Activated CD8-positive, alpha-beta T cell treated with anti-CD3 and anti-CD28 coated beads for 36 hours (primary cell): ENCODE results near the gene PRMT7. TPM values are rescaled to one million over a fixed set of nuclear protein-coding genes. Genes with fewer than 3 reads are reported as not detected.

ENCODE experiments used
- ATAC-seq: fragments of 200-7000 bp; cut with Tn5 transposase; one replicate; pipeline ENCODE4 v1.10.0; 2021; ENCODE audit warnings: mild to moderate bottlenecking, moderate library complexity
- CTCF ChIA-PET: fragments of 350-600 bp; sonication (Branson Sonifier 250); formaldehyde crosslinking; loops from one replicate; lab custom pipeline; 2021; ENCODE audit warnings: antibody characterized with exemption; lab: Charles Lee
- POLR2A ChIA-PET: fragments of 350-600 bp; sonication (Branson Sonifier 250); formaldehyde crosslinking; loops from one replicate; lab custom pipeline; 2021; ENCODE audit warnings: antibody characterized with exemption; lab: Charles Lee
- DNase-seq: peaks from one replicate; pipeline ENCODE4 v3.0.0-alpha.2; 2020
- H3K27ac Mint-ChIP-seq: one replicate; pipeline ENCODE4 v1.8.0; 2021; ENCODE audit warnings: mild to moderate bottlenecking, mixed read lengths
- H3K27me3 Mint-ChIP-seq: one replicate; pipeline ENCODE4 v1.8.0; 2021; ENCODE audit warnings: mixed read lengths
- H3K36me3 Mint-ChIP-seq: one replicate; pipeline ENCODE4 v1.8.0; 2021; ENCODE audit warnings: low read depth, mixed read lengths
- H3K4me1 Mint-ChIP-seq: one replicate; pipeline ENCODE4 v1.8.0; 2021; ENCODE audit warnings: low read depth, mixed read lengths
- H3K4me3 Mint-ChIP-seq: one replicate; pipeline ENCODE4 v1.8.0; 2021; ENCODE audit warnings: mild to moderate bottlenecking, moderate library complexity, mixed read lengths
- H3K9me3 Mint-ChIP-seq: one replicate; pipeline ENCODE4 v1.8.0; 2021; ENCODE audit warnings: mixed read lengths
- intact Hi-C: fragments of 100-400 bp; cut with micrococcal nuclease; formaldehyde crosslinking; loops from one replicate; pipeline ENCODE4 v1.10.0; 2022
- total RNA-seq, 2 experiments: library from RNA; stranded (reverse); gene quantifications; one replicate each; pipeline ENCODE4 v1.2.3, GENCODE V29; 2021
- TF ChIP-seq, protein P1 (sequence below): fragments of 200-600 bp; IDR thresholded peaks from one replicate; pipeline ENCODE4 v1.8.0; 2022; ENCODE audit warnings: antibody characterized with exemption, mild to moderate bottlenecking

The PRMT7 gene
- total RNA-seq, 2 experiments from 2014 or later = 67.4 to 78.4 TPM

DNA sequence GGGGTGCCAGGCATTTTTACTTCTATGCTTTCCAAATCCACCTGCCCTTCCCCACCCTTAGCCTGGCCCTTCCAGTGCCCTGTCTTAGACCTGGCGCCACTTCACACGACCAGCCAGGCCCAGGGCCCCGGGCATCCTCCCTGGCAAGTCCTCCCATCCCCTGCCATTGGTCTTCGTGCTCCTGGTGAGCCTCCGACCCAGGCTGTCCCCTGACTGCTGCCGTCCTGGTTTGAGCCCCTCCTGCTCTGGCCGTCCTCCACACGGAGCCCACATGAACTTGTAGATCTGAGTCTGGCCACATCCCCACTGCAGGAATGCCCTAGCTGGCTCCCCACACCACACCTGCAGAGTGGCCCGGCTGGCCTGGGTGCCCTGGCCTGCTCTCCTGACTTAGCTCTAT lies 44.0 kb downstream of the PRMT7 start:
- Mint-ChIP-seq H3K4me3 (no peak overlapping the region), H3K4me1 (peaks cover 34% of the 10 kb centered on the region), H3K36me3 (peaks cover 66% of the 10 kb centered on the region), H3K27me3 (no peaks in the 10 kb centered on the region), H3K27ac (no peak overlapping the region), H3K9me3 (no peaks in the 10 kb centered on the region)
- ChIA-PET CTCF (interaction anchor here (1.2 to 5.3 kb wide), 7 partner anchors 10 to 166 kb away, joined by 3 to 28 read pairs (median 7); partner anchors contain the start of gene SLC7A6), POLR2A (interaction anchor here (1.8 kb wide), 1 partner anchor 43 kb away, joined by 4 read pairs; no protein-coding TSS in a partner anchor)
- intact Hi-C loops = no loop called here
- ATAC-seq (no peak), DNase-seq (no peak)
- TF ChIP-seq, protein P1, sequence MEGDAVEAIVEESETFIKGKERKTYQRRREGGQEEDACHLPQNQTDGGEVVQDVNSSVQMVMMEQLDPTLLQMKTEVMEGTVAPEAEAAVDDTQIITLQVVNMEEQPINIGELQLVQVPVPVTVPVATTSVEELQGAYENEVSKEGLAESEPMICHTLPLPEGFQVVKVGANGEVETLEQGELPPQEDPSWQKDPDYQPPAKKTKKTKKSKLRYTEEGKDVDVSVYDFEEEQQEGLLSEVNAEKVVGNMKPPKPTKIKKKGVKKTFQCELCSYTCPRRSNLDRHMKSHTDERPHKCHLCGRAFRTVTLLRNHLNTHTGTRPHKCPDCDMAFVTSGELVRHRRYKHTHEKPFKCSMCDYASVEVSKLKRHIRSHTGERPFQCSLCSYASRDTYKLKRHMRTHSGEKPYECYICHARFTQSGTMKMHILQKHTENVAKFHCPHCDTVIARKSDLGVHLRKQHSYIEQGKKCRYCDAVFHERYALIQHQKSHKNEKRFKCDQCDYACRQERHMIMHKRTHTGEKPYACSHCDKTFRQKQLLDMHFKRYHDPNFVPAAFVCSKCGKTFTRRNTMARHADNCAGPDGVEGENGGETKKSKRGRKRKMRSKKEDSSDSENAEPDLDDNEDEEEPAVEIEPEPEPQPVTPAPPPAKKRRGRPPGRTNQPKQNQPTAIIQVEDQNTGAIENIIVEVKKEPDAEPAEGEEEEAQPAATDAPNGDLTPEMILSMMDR = no peak

DNA sequence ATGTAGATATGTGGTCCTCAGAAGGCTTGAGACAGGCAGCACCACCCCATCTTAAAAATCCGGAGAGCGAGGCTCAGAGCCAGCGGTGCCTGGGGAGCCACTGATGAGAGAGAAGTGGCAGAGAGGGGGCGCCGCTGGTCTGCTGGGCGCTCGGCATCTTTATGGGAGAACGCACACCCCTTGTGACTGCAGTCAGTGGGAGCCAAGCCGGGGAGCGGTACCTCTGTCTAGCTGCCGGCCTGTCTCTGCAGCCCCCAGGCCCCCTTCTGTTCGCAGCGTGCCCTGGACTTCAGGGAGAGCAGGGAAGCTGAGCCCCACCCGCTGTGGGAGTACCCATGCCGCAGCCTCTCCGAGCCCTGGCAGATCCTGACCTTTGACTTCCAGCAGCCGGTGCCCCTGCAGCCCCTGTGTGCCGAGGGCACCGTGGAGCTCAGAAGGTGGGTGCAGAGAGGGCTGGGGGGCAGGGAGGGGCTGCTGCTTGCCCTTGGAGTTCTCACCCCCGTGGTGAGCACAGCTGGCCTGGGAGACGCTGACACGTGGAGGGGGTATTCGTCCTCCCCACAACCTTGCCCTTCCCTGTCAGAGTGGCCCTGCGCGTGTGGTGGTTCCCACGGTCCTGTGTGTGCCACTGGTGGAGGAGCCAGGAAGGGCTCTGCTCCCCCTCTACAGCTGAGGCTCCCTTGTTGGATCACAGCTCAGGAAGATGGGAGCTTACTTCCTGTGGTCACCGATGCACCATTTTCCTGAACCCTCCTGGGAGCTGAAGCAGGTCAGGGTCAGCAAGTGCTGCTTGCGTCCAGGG lies 44.8 kb downstream of the PRMT7 start:
- POLR2A ChIA-PET = interaction anchor here (0.6 to 2.0 kb wide), 6 partner anchors 10 to 80 kb away, joined by 3 to 6 read pairs (median 3); no protein-coding TSS in a partner anchor
- H3K36me3 Mint-ChIP-seq = peaks cover 61% of the 10 kb centered on the region
- TF ChIP-seq, protein P1 = peak; percentile 50

DNA sequence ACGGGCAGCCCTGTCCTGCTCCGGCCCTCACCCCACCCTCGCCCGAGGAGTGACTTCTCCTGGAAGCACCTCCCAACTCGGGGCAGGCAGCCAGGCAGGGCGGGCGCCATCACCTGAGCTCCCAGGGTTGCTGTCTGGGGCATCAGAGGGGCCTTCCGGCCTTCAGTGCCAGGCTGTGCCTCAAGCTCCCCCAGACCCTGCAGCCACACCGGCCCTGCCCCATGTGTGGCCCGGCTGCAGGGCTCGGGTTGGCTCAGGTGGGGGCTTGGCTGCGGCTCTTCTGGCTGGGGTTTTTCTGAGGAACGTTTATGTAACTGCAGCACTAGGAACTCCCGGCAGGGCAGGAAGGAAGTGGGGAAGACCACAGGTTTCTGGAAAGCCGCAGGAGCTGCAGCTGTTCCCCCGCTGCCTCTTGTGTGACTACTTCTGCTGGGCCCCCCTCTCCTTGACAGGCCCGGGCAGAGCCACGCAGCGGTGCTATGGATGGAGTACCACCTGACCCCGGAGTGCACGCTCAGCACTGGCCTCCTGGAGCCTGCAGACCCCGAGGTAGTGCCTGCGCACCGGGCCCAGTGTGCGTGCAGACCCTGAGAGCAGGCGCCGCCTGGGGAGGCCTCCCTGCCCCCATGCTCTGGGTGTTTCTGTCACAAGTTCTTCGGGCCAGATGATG lies 45.6 kb downstream of the PRMT7 start:
- ATAC-seq (peak; percentile 84), DNase-seq (peak; percentile 89)
- H3K9me3 Mint-ChIP-seq = no peaks in the 10 kb centered on the region
- peaks cover 59% of the 10 kb centered on the region for H3K36me3 Mint-ChIP-seq
- ChIA-PET POLR2A (interaction anchor here (0.8 to 2.0 kb wide), 7 partner anchors 10 to 45 kb away, joined by 3 to 6 read pairs (median 4); no protein-coding TSS in a partner anchor), CTCF (interaction anchor here (1.2 to 5.3 kb wide), 14 partner anchors 8 to 164 kb away, joined by 3 to 28 read pairs (median 5); partner anchors contain the start of genes PLA2G15 and SLC7A6)
- intact Hi-C loops = no loop called here
- no peaks in the 10 kb centered on the region for H3K27me3 Mint-ChIP-seq
- peak overlapping the region; percentile 53 for H3K27ac Mint-ChIP-seq
- peaks cover 34% of the 10 kb centered on the region for H3K4me1 Mint-ChIP-seq
- H3K4me3 Mint-ChIP-seq = peak overlapping the region; percentile 31
- TF ChIP-seq, protein P1 = no peak

More for the DNA sequence above, 44.8 kb downstream of the PRMT7 start:
- Mint-ChIP-seq H3K9me3 (no peaks in the 10 kb centered on the region), H3K27ac (no peak overlapping the region), H3K4me1 (peaks cover 34% of the 10 kb centered on the region), H3K4me3 (no peak overlapping the region), H3K27me3 (no peaks in the 10 kb centered on the region)
- intact Hi-C loops = no loop called here
- CTCF ChIA-PET = interaction anchor here (1.2 to 5.3 kb wide), 14 partner anchors 9 to 165 kb away, joined by 3 to 28 read pairs (median 5); partner anchors contain the start of genes PLA2G15 and SLC7A6
- DNase-seq (peak; percentile 54), ATAC-seq (no peak)

DNA sequence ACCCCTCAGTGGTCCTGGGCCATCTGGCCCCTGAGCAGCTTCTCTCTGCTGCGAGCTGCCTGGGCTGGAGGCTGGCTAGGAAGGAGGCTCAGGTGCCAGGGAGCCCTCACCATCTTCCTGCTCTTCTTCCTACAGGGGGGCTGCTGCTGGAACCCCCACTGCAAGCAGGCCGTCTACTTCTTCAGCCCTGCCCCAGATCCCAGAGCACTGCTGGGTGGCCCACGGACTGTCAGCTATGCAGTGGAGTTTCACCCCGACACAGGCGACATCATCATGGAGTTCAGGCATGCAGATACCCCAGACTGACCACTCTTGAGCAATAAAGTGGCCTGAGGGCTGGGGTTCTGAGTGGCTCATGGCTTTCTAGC lies 46.1 kb downstream of the PRMT7 start:
- ATAC-seq (no peak), DNase-seq (no peak)
- no peaks in the 10 kb centered on the region for H3K27me3 Mint-ChIP-seq
- peak overlapping the region; percentile 53 for H3K27ac Mint-ChIP-seq
- ChIA-PET POLR2A (interaction anchor here (1.1 to 2.0 kb wide), 4 partner anchors 9 to 14 kb away, joined by 4 to 6 read pairs (median 4); no protein-coding TSS in a partner anchor), CTCF (interaction anchor here (1.3 to 5.3 kb wide), 10 partner anchors 11 to 155 kb away, joined by 3 to 28 read pairs (median 5); partner anchors contain the start of genes PLA2G15 and SLC7A6)
- H3K4me3 Mint-ChIP-seq = no peak overlapping the region
- H3K9me3 Mint-ChIP-seq = no peaks in the 10 kb centered on the region
- H3K36me3 Mint-ChIP-seq = peaks cover 54% of the 10 kb centered on the region
- H3K4me1 Mint-ChIP-seq = peaks cover 34% of the 10 kb centered on the region
- intact Hi-C loops = no loop called here
- TF ChIP-seq, protein P1 = no peak
